IMR-90 (cell line): Measurements from ENCODE around the gene CYTH2. TPM values are rescaled to one million over a fixed set of nuclear protein-coding genes. Genes with fewer than 3 reads are reported as not detected.
A peak's percentile ranks its signal among the peaks of the same experiment; 100 is the strongest.

Experiments used
- ATAC-seq: fragments of 200-7000 bp; cut with Tn5 transposase; 2 replicates; pipeline ENCODE4 v1.9.1; 2020; ENCODE audit warnings: low read depth, mild to moderate bottlenecking, moderate library complexity
- BruUV-seq: library from RNA; stranded (reverse); fragments of 400-500 nt; replicated peaks from 2 replicates; lab custom pipeline; 2021; lab: Mats Ljungman, UMichigan
- CTCF ChIA-PET: fragments of 300-600 bp; formaldehyde crosslinking; extraction: SDS; loops from one replicate; lab custom pipeline; 2021; ENCODE audit warnings: antibody characterized with exemption; lab: Yijun Ruan, JAX
- POLR2A ChIA-PET: fragments of 300-600 bp; sonication (Branson Sonifier 250); formaldehyde crosslinking; loops from one replicate; lab custom pipeline; 2022; ENCODE audit warnings: antibody characterized with exemption; ENCODE audit not compliant: unreplicated experiment; lab: Charles Lee
- DNase-seq: peaks from one replicate; pipeline ENCODE4 v3.0.0; 2013
- H2AFZ ChIP-seq: replicated peaks from 2 replicates; pipeline ENCODE3; 2013; ENCODE audit warnings: low read length, mild to moderate bottlenecking; ENCODE audit not compliant: poor library complexity
- H2AK5ac ChIP-seq: 2 replicates; pipeline ENCODE4 v1.6.1; 2013; ENCODE audit warnings: low read depth, low read length, inconsistent platforms
- H2AK9ac ChIP-seq: replicated peaks from 2 replicates; pipeline ENCODE3; 2013; ENCODE audit warnings: mild to moderate bottlenecking, low read depth, low read length, moderate library complexity; ENCODE audit not compliant: poor library complexity
- H2BK120ac ChIP-seq: 2 replicates; pipeline ENCODE4 v1.6.1; 2013; ENCODE audit warnings: low read depth, low read length, inconsistent platforms
- H2BK15ac ChIP-seq: 3 replicates; pipeline ENCODE4 v1.6.1; 2013; ENCODE audit warnings: low read depth, low read length, inconsistent platforms
- H2BK20ac ChIP-seq: 2 replicates; pipeline ENCODE4 v1.6.1; 2013; ENCODE audit warnings: low read depth, mild to moderate bottlenecking, inconsistent platforms, low read length, moderate library complexity
- H2BK5ac ChIP-seq: 2 replicates; pipeline ENCODE4 v1.6.1; 2013; ENCODE audit warnings: mild to moderate bottlenecking, low read depth, low read length, inconsistent platforms; ENCODE audit not compliant: poor library complexity, severe bottlenecking
- H3K14ac ChIP-seq: replicated peaks from 2 replicates; pipeline ENCODE4 v1.6.1; 2013; ENCODE audit warnings: low read depth, low read length, inconsistent platforms
- H3K18ac ChIP-seq: 2 replicates; pipeline ENCODE4 v1.6.1; 2013; ENCODE audit warnings: low read depth, low read length, control low read depth
- H3K23ac ChIP-seq: 2 replicates; pipeline ENCODE4 v1.6.1; 2013; ENCODE audit warnings: low read depth, low read length, inconsistent platforms
- H3K27ac ChIP-seq: 2 replicates; pipeline ENCODE4 v1.5.1; 2013; ENCODE audit warnings: mild to moderate bottlenecking, control low read depth, low read length; ENCODE audit not compliant: insufficient read depth
- H3K27me3 ChIP-seq: 2 replicates; pipeline ENCODE4 v1.6.1; 2013; ENCODE audit warnings: low read length; ENCODE audit not compliant: control insufficient read depth, insufficient read depth
- H3K36me3 ChIP-seq: 2 replicates; pipeline ENCODE4 v1.6.1; 2013; ENCODE audit warnings: low read length, mixed read lengths; ENCODE audit not compliant: control insufficient read depth, insufficient read depth
- H3K4ac ChIP-seq: 2 replicates; pipeline ENCODE4 v1.6.1; 2013; ENCODE audit warnings: low read depth, low read length, inconsistent platforms
- H3K4me1 ChIP-seq: 2 replicates; pipeline ENCODE4 v1.6.1; 2013; ENCODE audit warnings: low read length, mixed read lengths; ENCODE audit not compliant: control insufficient read depth, insufficient read depth
- H3K4me2 ChIP-seq: 2 replicates; pipeline ENCODE4 v1.6.1; 2013; ENCODE audit warnings: low read depth, mild to moderate bottlenecking, control low read depth, low read length, moderate library complexity
- H3K4me3 ChIP-seq: 2 replicates; pipeline ENCODE4 v1.5.1; 2013; ENCODE audit warnings: low read depth, mild to moderate bottlenecking, control low read depth, low read length, moderate library complexity; ENCODE audit not compliant: insufficient read depth
- H3K56ac ChIP-seq: 2 replicates; pipeline ENCODE4 v1.6.1; 2013; ENCODE audit warnings: low read length, inconsistent platforms; ENCODE audit not compliant: insufficient read depth; ENCODE audit errors: extremely low read depth
- H3K79me1 ChIP-seq, 2 experiments: 2 replicates each; pipeline ENCODE4 v1.6.1; 2013; ENCODE audit warnings: low read length in 2 of 2, inconsistent platforms in 1 of 2, low read depth in 1 of 2
- H3K9ac ChIP-seq: 2 replicates; pipeline ENCODE4 v1.6.1; 2013; ENCODE audit warnings: low read depth, low read length, control low read depth
- H3K9me1 ChIP-seq: 2 replicates; pipeline ENCODE4 v1.6.1; 2013; ENCODE audit warnings: low read length, inconsistent platforms; ENCODE audit not compliant: insufficient read depth
- H3K9me3 ChIP-seq: 2 replicates; pipeline ENCODE4 v1.6.1; 2013; ENCODE audit warnings: low read length; ENCODE audit not compliant: control insufficient read depth, insufficient read depth
- H4K20me1 ChIP-seq: 2 replicates; pipeline ENCODE4 v1.6.1; 2013; ENCODE audit warnings: low read length, inconsistent platforms; ENCODE audit not compliant: insufficient read depth
- H4K5ac ChIP-seq: 2 replicates; pipeline ENCODE4 v1.6.1; 2013; ENCODE audit warnings: mild to moderate bottlenecking, low read depth, low read length, control low read depth
- H4K8ac ChIP-seq, 2 experiments: 2 replicates each; pipeline ENCODE4 v1.6.1; 2013; ENCODE audit warnings: low read depth in 2 of 2, low read length in 2 of 2, control low read depth in 1 of 2, inconsistent platforms in 1 of 2
- H4K91ac ChIP-seq: 2 replicates; pipeline ENCODE4 v1.6.1; 2013; ENCODE audit warnings: low read depth, low read length, inconsistent platforms; ENCODE audit not compliant: insufficient read depth
- BHLHE40 ChIP-seq: fragments of 150-350 bp; IDR thresholded peaks from 2 replicates; pipeline ENCODE4 v1.6.1; 2016; ENCODE audit warnings: mild to moderate bottlenecking, low read depth, low read length
- CEBPB ChIP-seq: IDR thresholded peaks from 2 replicates; pipeline ENCODE4 v1.6.1; 2012; ENCODE audit warnings: low read depth, low read length, improper control_type of control experiment
- CHD1 ChIP-seq: IDR thresholded peaks from 2 replicates; pipeline ENCODE4 v1.6.1; 2012; ENCODE audit warnings: low read depth, low read length, improper control_type of control experiment
- ELK1 ChIP-seq: fragments of 150-350 bp; IDR thresholded peaks from 2 replicates; pipeline ENCODE4 v1.6.1; 2016; ENCODE audit warnings: low read depth, mild to moderate bottlenecking, low read length, moderate library complexity, borderline replicate concordance
- FOS ChIP-seq: fragments of 150-350 bp; IDR thresholded peaks from 2 replicates; pipeline ENCODE4 v1.6.1; 2016; ENCODE audit warnings: low read depth, low read length
- MAFK ChIP-seq: IDR thresholded peaks from 2 replicates; pipeline ENCODE4 v1.6.1; 2012; ENCODE audit warnings: low read depth, low read length, improper control_type of control experiment
- MAZ ChIP-seq: IDR thresholded peaks from 2 replicates; pipeline ENCODE4 v1.6.1; 2012; ENCODE audit warnings: low read depth, mild to moderate bottlenecking, low read length, improper control_type of control experiment, moderate library complexity, borderline replicate concordance
- MXI1 ChIP-seq: IDR thresholded peaks from 2 replicates; pipeline ENCODE4 v1.6.1; 2012; ENCODE audit warnings: low read depth, mild to moderate bottlenecking, low read length, moderate library complexity, borderline replicate concordance
- NFE2L2 ChIP-seq: fragments of 150-350 bp; IDR thresholded peaks from 2 replicates; pipeline ENCODE4 v1.6.1; 2016; ENCODE audit warnings: low read depth, mild to moderate bottlenecking, low read length
- POLR2A ChIP-seq: IDR thresholded peaks from 2 replicates; pipeline ENCODE4 v1.6.1; 2012; ENCODE audit warnings: mild to moderate bottlenecking, low read depth, low read length
- RAD21 ChIP-seq: IDR thresholded peaks from 2 replicates; pipeline ENCODE4 v1.6.1; 2012; ENCODE audit warnings: low read length, improper control_type of control experiment
- RCOR1 ChIP-seq: IDR thresholded peaks from 2 replicates; pipeline ENCODE4 v1.6.1; 2012; ENCODE audit warnings: mild to moderate bottlenecking, low read length, improper control_type of control experiment; ENCODE audit not compliant: insufficient replicate concordance
- RFX5 ChIP-seq: IDR thresholded peaks from 2 replicates; pipeline ENCODE4 v1.8.0; 2012; ENCODE audit warnings: low read depth, mild to moderate bottlenecking, low read length, moderate library complexity
- SMC3 ChIP-seq: fragments of 150-350 bp; IDR thresholded peaks from 2 replicates; pipeline ENCODE4 v1.6.1; 2016; ENCODE audit warnings: low read depth, mild to moderate bottlenecking, antibody characterized with exemption, low read length, moderate library complexity
- WGBS, 2 experiments: methylation state at CpG; one replicate each; pipeline versions ENCODE4 v1.1.5 to v1.1.7; 2013; ENCODE audit warnings: missing lambda C conversion rate in 2 of 2; ENCODE audit not compliant: insufficient read length in 1 of 2; ENCODE audit errors: extremely low coverage in 2 of 2; 5-methylcytosine and 5-hydroxymethylcytosine counted together
- dilution Hi-C: fragments of 300-500 bp; cut with HindIII; formaldehyde crosslinking; loops from one replicate; pipeline ENCODE4 v1.14.3; 2018; ENCODE audit warnings: low sequenced_read_pairs; ENCODE audit not compliant: unreplicated experiment
- in situ Hi-C: fragments of 300-500 bp; cut with MboI; formaldehyde crosslinking; loops from 3 replicates; pipeline ENCODE4 v1.14.3; 2019; ENCODE audit warnings: low sequenced_read_pairs, inconsistent platforms, mixed read lengths
- intact Hi-C: fragments of 100-400 bp; cut with micrococcal nuclease; formaldehyde crosslinking; loops from 2 replicates; pipeline ENCODE4 v1.10.0; 2022
- polyA plus RNA-seq, 3 experiments: library from polyadenylated mRNA; depleted of rRNA; stranded (reverse); fragments of >200 nt; gene quantifications; 2 replicates each; pipeline ENCODE4 v1.2.3, GENCODE V29; 2012; ENCODE audit warnings: low replicate concordance in 1 of 3
- total RNA-seq: library from RNA; depleted of rRNA; stranded (reverse); fragments of >200 nt; gene quantifications from 2 replicates; pipeline ENCODE4 v1.2.3, GENCODE V29; 2012
- TF ChIP-seq, protein P1 (sequence below): conservative IDR thresholded peaks from 2 replicates; pipeline ENCODE4 v1.5.1; 2012; ENCODE audit warnings: mild to moderate bottlenecking, low read depth, low read length, improper control_type of control experiment
- TF ChIP-seq, protein P2 (sequence below): fragments of 150-350 bp; IDR thresholded peaks from 2 replicates; pipeline ENCODE4 v1.6.1; 2017; ENCODE audit warnings: mild to moderate bottlenecking, antibody characterized with exemption, low read length, low read depth

Gene CYTH2
- total and polyA plus RNA-seq, 2 of the 4 experiments (the other 2 are of a cell fraction) = 35.8 to 62.0 TPM

DNA sequence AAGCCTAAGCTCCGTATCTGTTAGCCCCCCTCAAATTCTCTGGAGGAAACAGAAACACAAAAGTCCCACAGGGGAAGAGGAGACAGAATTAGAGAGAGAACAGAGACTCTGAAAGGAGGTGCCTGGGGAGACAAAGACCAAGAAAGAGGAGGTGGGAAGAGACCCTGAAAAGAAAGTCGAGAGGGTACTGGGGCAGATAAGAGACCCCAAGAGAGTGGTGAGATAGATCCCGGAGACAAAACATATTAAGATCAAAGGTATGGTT is 24.3 kb upstream of the CYTH2 start:
- no peak overlapping the region for H3K23ac ChIP-seq
- H3K36me3 ChIP-seq = peaks cover 6% of the 10 kb centered on the region; the same call in 1 of the 2 replicates
- no peak overlapping the region for H3K18ac ChIP-seq
- H2BK20ac ChIP-seq = no peak overlapping the region
- H2AK9ac ChIP-seq = no peak overlapping the region
- peaks cover 4% of the 10 kb centered on the region for H3K9me1 ChIP-seq
- H2BK120ac ChIP-seq = no peak overlapping the region
- no peak overlapping the region for H2AK5ac ChIP-seq
- ChIA-PET CTCF (interaction anchor here (0.7 to 1.5 kb wide), 5 partner anchors 16 to 131 kb away, joined by 3 to 4 read pairs (median 3); no protein-coding TSS in a partner anchor), POLR2A (no interaction called here)
- H3K27ac ChIP-seq = no peak overlapping the region
- H3K4me3 ChIP-seq = peak overlapping the region; percentile 53; the same call in 1 of the 2 replicates
- H3K4ac ChIP-seq = no peak overlapping the region
- H4K20me1 ChIP-seq = no peaks in the 10 kb centered on the region
- H3K14ac ChIP-seq = no peak overlapping the region
- peak overlapping the region; percentile 55 to 67; a peak in 3 of 4 replicates for H4K8ac ChIP-seq
- dilution Hi-C loops = no loop called here
- H3K9me3 ChIP-seq = no peaks in the 10 kb centered on the region
- 0% methylated on average over 1 of the region's 3 CpGs; no CpG with 5 or more reads in 1 of the 2 experiments for WGBS, 2 experiments
- BruUV-seq = no TSS peak
- DNase-seq = no peak
- H2BK5ac ChIP-seq = no peak overlapping the region
- no peak overlapping the region for H4K91ac ChIP-seq
- TF ChIP-seq MAZ (no peak), MAFK (no peak), CHD1 (no peak), NFE2L2 (no peak), CEBPB (no peak), POLR2A (no peak), FOS (no peak), RAD21 (no peak), RCOR1 (no peak), ELK1 (no peak), BHLHE40 (no peak), MXI1 (no peak), SMC3 (no peak), RFX5 (no peak)
- TF ChIP-seq, protein P1, sequence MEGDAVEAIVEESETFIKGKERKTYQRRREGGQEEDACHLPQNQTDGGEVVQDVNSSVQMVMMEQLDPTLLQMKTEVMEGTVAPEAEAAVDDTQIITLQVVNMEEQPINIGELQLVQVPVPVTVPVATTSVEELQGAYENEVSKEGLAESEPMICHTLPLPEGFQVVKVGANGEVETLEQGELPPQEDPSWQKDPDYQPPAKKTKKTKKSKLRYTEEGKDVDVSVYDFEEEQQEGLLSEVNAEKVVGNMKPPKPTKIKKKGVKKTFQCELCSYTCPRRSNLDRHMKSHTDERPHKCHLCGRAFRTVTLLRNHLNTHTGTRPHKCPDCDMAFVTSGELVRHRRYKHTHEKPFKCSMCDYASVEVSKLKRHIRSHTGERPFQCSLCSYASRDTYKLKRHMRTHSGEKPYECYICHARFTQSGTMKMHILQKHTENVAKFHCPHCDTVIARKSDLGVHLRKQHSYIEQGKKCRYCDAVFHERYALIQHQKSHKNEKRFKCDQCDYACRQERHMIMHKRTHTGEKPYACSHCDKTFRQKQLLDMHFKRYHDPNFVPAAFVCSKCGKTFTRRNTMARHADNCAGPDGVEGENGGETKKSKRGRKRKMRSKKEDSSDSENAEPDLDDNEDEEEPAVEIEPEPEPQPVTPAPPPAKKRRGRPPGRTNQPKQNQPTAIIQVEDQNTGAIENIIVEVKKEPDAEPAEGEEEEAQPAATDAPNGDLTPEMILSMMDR = no peak
- TF ChIP-seq, protein P2, sequence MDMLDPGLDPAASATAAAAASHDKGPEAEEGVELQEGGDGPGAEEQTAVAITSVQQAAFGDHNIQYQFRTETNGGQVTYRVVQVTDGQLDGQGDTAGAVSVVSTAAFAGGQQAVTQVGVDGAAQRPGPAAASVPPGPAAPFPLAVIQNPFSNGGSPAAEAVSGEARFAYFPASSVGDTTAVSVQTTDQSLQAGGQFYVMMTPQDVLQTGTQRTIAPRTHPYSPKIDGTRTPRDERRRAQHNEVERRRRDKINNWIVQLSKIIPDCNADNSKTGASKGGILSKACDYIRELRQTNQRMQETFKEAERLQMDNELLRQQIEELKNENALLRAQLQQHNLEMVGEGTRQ = no peak
- H3K27me3 ChIP-seq = peaks cover 19% of the 10 kb centered on the region
- H3K56ac ChIP-seq = peak overlapping the region; percentile 27; the same call in 1 of the 2 replicates
- peak; percentile 2 for ATAC-seq
- intact Hi-C loops = loop anchor here (1.0 kb wide), 2 partner anchors 54 to 125 kb away; partner anchors contain the start of gene KDELR1
- peak overlapping the region; percentile 68 for H3K4me2 ChIP-seq
- peak overlapping the region; percentile 15; the same call in 1 of the 2 replicates for H3K9ac ChIP-seq
- H3K4me1 ChIP-seq = peaks cover 8% of the 10 kb centered on the region
- H4K5ac ChIP-seq = peak overlapping the region; percentile 88; the same call in 1 of the 2 replicates
- H3K79me1 ChIP-seq = peaks cover 7 to 24% of the 10 kb centered on the region in 2 experiments
- H2BK15ac ChIP-seq = no peak overlapping the region
- H2AFZ ChIP-seq = peak overlapping the region; percentile 96
- in situ Hi-C loops = no loop called here
